SK-N-SH (cell line): Measurements from ENCODE around the gene CRMP1. TPM values are rescaled to one million over a fixed set of nuclear protein-coding genes. Genes with fewer than 3 reads are reported as not detected.

Experiments used
- CTCF ChIA-PET: fragments of 300-600, 350-600 bp; formaldehyde crosslinking; extraction: SDS; loops from one replicate; lab custom pipeline; 2021; lab: Yijun Ruan, JAX
- POLR2A ChIA-PET: fragments of 350-600 bp; sonication (Branson Sonifier 250); formaldehyde crosslinking; extraction: SDS; loops from one replicate; lab custom pipeline; 2020; ENCODE audit warnings: antibody characterized with exemption, inconsistent platforms; lab: Yijun Ruan, JAX
- DNase-seq: peaks from one replicate; pipeline ENCODE4 v3.0.0; 2012
- H2AFZ ChIP-seq: fragments of 200-600 bp; sonication (generic); 2 replicates; pipeline ENCODE4 v1.8.1; 2016; ENCODE audit warnings: antibody characterized with exemption, mild to moderate bottlenecking, low read depth
- H3F3A ChIP-seq: fragments of 200-600 bp; sonication (generic); replicated peaks from 2 replicates; pipeline ENCODE3; 2016; ENCODE audit warnings: antibody characterized with exemption, mild to moderate bottlenecking; ENCODE audit not compliant: insufficient read depth
- H3K27ac ChIP-seq, 2 experiments: fragments of 200-500 bp in 1 of 2; fragments of 200-600 bp in 1 of 2; sonication (Bioruptor generic) in 1 of 2; sonication (generic), shearing (Covaris generic) in 1 of 2; 2 replicates each; pipeline versions ENCODE4 v1.5.1 to v1.6.1; 2014 to 2016; ENCODE audit warnings: low read depth in 2 of 2, inconsistent platforms in 1 of 2, low read length in 1 of 2, mild to moderate bottlenecking in 1 of 2, mixed read lengths in 1 of 2
- H3K27me3 ChIP-seq: fragments of 200-600 bp; sonication (generic), shearing (Covaris generic); 2 replicates; pipeline ENCODE4 v1.6.1; 2016; ENCODE audit warnings: mixed run types; ENCODE audit not compliant: insufficient read depth
- H3K36me3 ChIP-seq, 2 experiments: fragments of 200-500 bp in 1 of 2; fragments of 200-600 bp in 1 of 2; sonication (Bioruptor generic) in 1 of 2; sonication (generic) in 1 of 2; replicated peaks in 1 of 2; 2 replicates each; pipeline versions ENCODE3 to v1.5.1; 2014 to 2016; ENCODE audit warnings: low read length in 1 of 2, mild to moderate bottlenecking in 1 of 2; ENCODE audit not compliant: insufficient read depth in 2 of 2, control insufficient read depth in 1 of 2
- H3K4me1 ChIP-seq, 2 experiments: fragments of 200-500 bp in 1 of 2; fragments of 200-600 bp in 1 of 2; sonication (Bioruptor generic) in 1 of 2; sonication (generic), shearing (Covaris generic) in 1 of 2; 2 replicates each; pipeline versions ENCODE4 v1.5.1 to v1.6.1; 2014 to 2016; ENCODE audit warnings: low read depth in 1 of 2, low read length in 1 of 2, mixed run types in 1 of 2; ENCODE audit not compliant: insufficient read depth in 2 of 2, control insufficient read depth in 1 of 2
- H3K4me2 ChIP-seq: fragments of 200-600 bp; sonication (generic), shearing (Covaris generic); 2 replicates; pipeline ENCODE4 v1.6.1; 2017; ENCODE audit warnings: mixed run types
- H3K4me3 ChIP-seq, 2 experiments: fragments of 200-500 bp in 1 of 2; fragments of 200-600 bp in 1 of 2; sonication (Bioruptor generic) in 1 of 2; sonication (generic), shearing (Covaris generic) in 1 of 2; 2 replicates each; pipeline versions ENCODE4 v1.5.1 to v1.8.1; 2014 to 2016; ENCODE audit warnings: low read depth in 2 of 2, inconsistent platforms in 1 of 2, low read length in 1 of 2, mild to moderate bottlenecking in 1 of 2, mixed read lengths in 1 of 2, moderate library complexity in 1 of 2
- H3K79me2 ChIP-seq: fragments of 200-600 bp; sonication (generic); 2 replicates; pipeline ENCODE4 v1.8.1; 2017; ENCODE audit warnings: mild to moderate bottlenecking; ENCODE audit not compliant: insufficient read depth
- H3K9ac ChIP-seq: fragments of 200-600 bp; sonication (generic); 2 replicates; pipeline ENCODE4 v1.6.1; 2017; ENCODE audit warnings: mixed run types
- H3K9me2 ChIP-seq: fragments of 200-600 bp; sonication (generic); 2 replicates; pipeline ENCODE4 v1.6.1; 2017; ENCODE audit warnings: mixed run types
- H3K9me3 ChIP-seq: fragments of 200-600 bp; sonication (generic); 2 replicates; pipeline ENCODE4 v1.6.1; 2017; ENCODE audit warnings: mixed run types, mild to moderate bottlenecking, moderate library complexity
- H4K20me1 ChIP-seq: fragments of 200-600 bp; sonication (generic); 2 replicates; pipeline ENCODE4 v1.6.1; 2017; ENCODE audit warnings: mild to moderate bottlenecking, mixed run types; ENCODE audit not compliant: insufficient read depth
- CHD2 ChIP-seq: fragments of 150-350 bp; IDR thresholded peaks from 2 replicates; pipeline ENCODE4 v1.6.1; 2018; ENCODE audit warnings: low read length; ENCODE audit not compliant: partially characterized antibody
- EZH2phosphoT487 ChIP-seq: fragments of 200-600 bp; sonication (generic); IDR thresholded peaks from 2 replicates; pipeline ENCODE4 v1.6.1; 2017; ENCODE audit warnings: low read depth, mixed run types, mild to moderate bottlenecking, antibody characterized with exemption, moderate library complexity, borderline replicate concordance
- FOSL2 ChIP-seq: IDR thresholded peaks from 2 replicates; pipeline ENCODE4 v1.4.0; 2012; ENCODE audit warnings: low read depth, mild to moderate bottlenecking, moderate library complexity, borderline replicate concordance
- FOXJ3 ChIP-seq: sonication (generic); formaldehyde crosslinking; IDR thresholded peaks from 2 replicates; pipeline ENCODE4 v1.5.1; 2020; ENCODE audit warnings: mild to moderate bottlenecking, missing genetic modification reagents
- GATA2 ChIP-seq: sonication (generic); formaldehyde crosslinking; IDR thresholded peaks from 2 replicates; pipeline ENCODE4 v1.5.0; 2020; ENCODE audit warnings: mild to moderate bottlenecking, missing genetic modification reagents
- JUND ChIP-seq: IDR thresholded peaks from 2 replicates; pipeline ENCODE4 v1.4.0; 2012
- MXI1 ChIP-seq: IDR thresholded peaks from 2 replicates; pipeline ENCODE4 v1.6.1; 2012; ENCODE audit warnings: mild to moderate bottlenecking, low read depth, low read length, improper control_type of control experiment
- NRF1 ChIP-seq: IDR thresholded peaks from 2 replicates; pipeline ENCODE4 v1.6.1; 2012; ENCODE audit warnings: low read depth, mild to moderate bottlenecking, low read length
- RAD21 ChIP-seq: IDR thresholded peaks from 2 replicates; pipeline ENCODE4 v1.6.1; 2012; ENCODE audit warnings: mild to moderate bottlenecking, low read length
- SIN3A ChIP-seq: IDR thresholded peaks from 2 replicates; pipeline ENCODE4 v1.6.1; 2012; ENCODE audit warnings: low read depth, mild to moderate bottlenecking, low read length, moderate library complexity, borderline replicate concordance
- YY1 ChIP-seq: IDR thresholded peaks from 2 replicates; pipeline ENCODE4 v1.4.0; 2012; ENCODE audit warnings: low read depth, mild to moderate bottlenecking
- WGBS: methylation state at CpG from one replicate; pipeline ENCODE4 v1.1.6; 2017; ENCODE audit warnings: low lambda C conversion rate; 5-methylcytosine and 5-hydroxymethylcytosine counted together
- polyA plus RNA-seq, 3 experiments: library from polyadenylated mRNA; depleted of rRNA; stranded (reverse); fragments of >200 nt; gene quantifications; 2 replicates each; pipeline ENCODE4 v1.2.3, GENCODE V29; 2012
- TF ChIP-seq, protein P1 (sequence below): IDR thresholded peaks from 2 replicates; pipeline ENCODE4 v1.4.0; 2012; ENCODE audit warnings: low read depth, borderline replicate concordance

CRMP1 gene
- polyA plus RNA-seq, 1 of the 3 experiments (the other 2 are of a cell fraction): 3.4 TPM

DNA sequence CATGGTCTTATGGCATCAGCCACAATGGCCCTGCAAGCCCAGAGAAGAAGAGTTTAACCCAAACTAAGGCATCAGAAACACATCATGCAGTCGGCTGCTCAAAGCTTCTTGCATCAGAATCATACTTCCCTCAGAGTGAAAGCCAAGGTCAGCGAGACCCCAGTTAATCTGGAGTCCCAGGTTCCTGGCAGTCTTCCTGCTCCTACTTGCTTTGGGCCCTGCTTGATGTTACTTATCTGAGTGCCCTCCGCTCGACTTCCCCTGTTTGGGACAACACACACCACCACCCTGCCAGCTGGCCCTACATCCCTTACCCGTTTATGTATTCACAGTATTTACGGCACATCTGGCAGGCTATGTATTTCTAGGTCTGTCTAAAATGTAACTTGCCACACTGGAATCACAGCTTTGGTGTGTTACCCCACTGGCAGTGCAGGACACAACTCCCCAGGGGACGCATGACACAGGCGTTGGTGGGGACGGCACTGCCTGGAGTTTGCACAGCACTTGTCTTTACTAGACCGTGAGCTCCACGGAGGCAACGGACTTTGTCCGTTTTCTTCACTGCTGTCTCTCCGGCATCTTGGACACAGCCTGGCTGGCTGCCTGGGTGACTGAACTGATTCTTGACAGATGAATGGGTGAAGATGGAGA, 22.8 kb downstream of the CRMP1 start:
- H4K20me1 ChIP-seq: peaks cover 5% of the 10 kb centered on the region; the same call in 1 of the 2 replicates
- TF ChIP-seq YY1: no peak
- ChIA-PET POLR2A (interaction anchor here (0.6 kb wide), 1 partner anchor 17 kb away, joined by 3 read pairs; no protein-coding TSS in a partner anchor), CTCF (interaction anchor here (1.1 to 1.5 kb wide), 3 partner anchors 22 to 129 kb away, joined by 3 read pairs; no protein-coding TSS in a partner anchor)
- H3K36me3 ChIP-seq: peaks cover 0 to 3% of the 10 kb centered on the region in 2 experiments
- H3F3A ChIP-seq: no peaks in the 10 kb centered on the region
- no peaks in the 10 kb centered on the region for H3K27me3 ChIP-seq
- WGBS: 57% methylated on average over 11 of the region's 14 CpGs
- no peaks in the 10 kb centered on the region for H3K79me2 ChIP-seq
- no peak overlapping the region for H3K4me2 ChIP-seq
- no peak for DNase-seq
- H3K4me3 ChIP-seq: no peak overlapping the region
- no peak overlapping the region for H3K27ac ChIP-seq
- no peaks in the 10 kb centered on the region for H3K9me2 ChIP-seq
- H3K9me3 ChIP-seq: no peaks in the 10 kb centered on the region
- no peak overlapping the region for H2AFZ ChIP-seq
- peaks cover 3 to 4% of the 10 kb centered on the region in 2 experiments; a peak in 2 of 4 replicates for H3K4me1 ChIP-seq
- H3K9ac ChIP-seq: no peak overlapping the region

DNA sequence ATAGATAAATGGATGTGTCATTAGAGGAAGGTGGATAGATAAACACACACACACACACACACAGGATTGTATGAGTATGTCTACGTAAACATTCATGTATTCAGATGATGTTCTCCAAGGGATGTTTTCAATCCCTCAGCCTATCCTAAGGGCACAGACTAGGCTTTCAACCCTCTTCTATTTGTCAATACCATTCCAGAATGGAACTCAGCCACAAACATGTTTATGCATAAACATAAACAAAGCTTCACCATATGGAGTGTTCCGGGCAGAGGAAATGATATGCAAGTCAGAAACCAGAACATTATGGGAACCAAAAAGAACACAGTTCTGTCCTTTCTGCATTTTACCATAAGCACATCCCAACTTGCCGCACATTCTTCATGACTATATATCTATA, 25.0 kb downstream of the CRMP1 start:
- Histone ChIP-seq H2AFZ (no peak overlapping the region), H3K4me1 (peaks cover 3 to 4% of the 10 kb centered on the region in 2 experiments; a peak in 2 of 4 replicates), H3F3A (no peaks in the 10 kb centered on the region), H3K36me3 (no peaks in the 10 kb centered on the region), H3K4me3 (no peak overlapping the region), H3K4me2 (no peak overlapping the region), H3K27me3 (no peaks in the 10 kb centered on the region), H3K9ac (no peak overlapping the region), H3K9me2 (no peaks in the 10 kb centered on the region), H3K79me2 (no peaks in the 10 kb centered on the region), H3K9me3 (no peaks in the 10 kb centered on the region), H3K27ac (no peak overlapping the region), H4K20me1 (no peaks in the 10 kb centered on the region)
- no peak for DNase-seq
- TF ChIP-seq FOXJ3 (CRISPR knock-in tag) (no peak), FOSL2 (no peak), RAD21 (no peak), EZH2phosphoT487 (no peak), GATA2 (CRISPR knock-in tag) (no peak), MXI1 (no peak), NRF1 (no peak), SIN3A (no peak), CHD2 (no peak), JUND (no peak)
- TF ChIP-seq, protein P1, sequence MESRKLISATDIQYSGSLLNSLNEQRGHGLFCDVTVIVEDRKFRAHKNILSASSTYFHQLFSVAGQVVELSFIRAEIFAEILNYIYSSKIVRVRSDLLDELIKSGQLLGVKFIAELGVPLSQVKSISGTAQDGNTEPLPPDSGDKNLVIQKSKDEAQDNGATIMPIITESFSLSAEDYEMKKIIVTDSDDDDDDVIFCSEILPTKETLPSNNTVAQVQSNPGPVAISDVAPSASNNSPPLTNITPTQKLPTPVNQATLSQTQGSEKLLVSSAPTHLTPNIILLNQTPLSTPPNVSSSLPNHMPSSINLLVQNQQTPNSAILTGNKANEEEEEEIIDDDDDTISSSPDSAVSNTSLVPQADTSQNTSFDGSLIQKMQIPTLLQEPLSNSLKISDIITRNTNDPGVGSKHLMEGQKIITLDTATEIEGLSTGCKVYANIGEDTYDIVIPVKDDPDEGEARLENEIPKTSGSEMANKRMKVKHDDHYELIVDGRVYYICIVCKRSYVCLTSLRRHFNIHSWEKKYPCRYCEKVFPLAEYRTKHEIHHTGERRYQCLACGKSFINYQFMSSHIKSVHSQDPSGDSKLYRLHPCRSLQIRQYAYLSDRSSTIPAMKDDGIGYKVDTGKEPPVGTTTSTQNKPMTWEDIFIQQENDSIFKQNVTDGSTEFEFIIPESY: no peak
- WGBS: 88% methylated on average over 3 of the region's 3 CpGs
- POLR2A ChIA-PET: no interaction called here
- CTCF ChIA-PET: no interaction called here
